ENCODE data around the gene TRIO.
A peak's percentile ranks its signal among the peaks of the same experiment; 100 is the strongest.

Gene TRIO

GRCh38 chr5:14218011-14218410 lies 74.9 kb downstream of the TRIO start:
- DNase-seq (ENCODE audit: low read depth, low spot score), result no peak
- H3K27ac ChIP-seq, result no peak overlapping the region

GRCh38 chr5:14218480-14218879 lies 75.3 kb downstream of the TRIO start:
- DNase-seq (ENCODE audit: low read depth, low spot score), result no peak
- H3K27ac ChIP-seq, result no peak overlapping the region

GRCh38 chr5:14218897-14219573 lies 75.9 kb downstream of the TRIO start:
- H3K27ac ChIP-seq, result no peak overlapping the region
- no peak for DNase-seq (ENCODE audit: low read depth, low spot score)

- no peak overlapping the region for H3K27ac ChIP-seq
- no peak for DNase-seq (ENCODE audit: low read depth, low spot score)
These were observed 76.8 kb downstream of the TRIO start for GRCh38 chr5:14219800-14220512.

GRCh38 chr5:14220642-14221041 lies 77.5 kb downstream of the TRIO start:
- no peak overlapping the region for H3K27ac ChIP-seq
- DNase-seq (ENCODE audit: low read depth, low spot score), result no peak

GRCh38 chr5:14221732-14222131 lies 78.6 kb downstream of the TRIO start:
- H3K27ac ChIP-seq, result no peak overlapping the region
- no peak for DNase-seq (ENCODE audit: low read depth, low spot score)

- H3K27ac ChIP-seq, result no peak overlapping the region
- DNase-seq (ENCODE audit: low read depth, low spot score), result no peak
These were observed 79.1 kb downstream of the TRIO start for GRCh38 chr5:14222206-14222605.

- H3K27ac ChIP-seq, result no peak overlapping the region
- no peak for DNase-seq (ENCODE audit: low read depth, low spot score)
These were observed 80.2 kb downstream of the TRIO start for GRCh38 chr5:14223372-14223771.

- DNase-seq (ENCODE audit: low read depth, low spot score), result no peak
- H3K27ac ChIP-seq, result no peak overlapping the region
These were observed 82.2 kb downstream of the TRIO start for GRCh38 chr5:14225173-14225834.

GRCh38 chr5:14226149-14226548 lies 83.0 kb downstream of the TRIO start:
- H3K27ac ChIP-seq, result no peak overlapping the region
- DNase-seq (ENCODE audit: low read depth, low spot score), result no peak

- no peak for DNase-seq (ENCODE audit: low read depth, low spot score)
- no peak overlapping the region for H3K27ac ChIP-seq
These were observed 83.4 kb downstream of the TRIO start for GRCh38 chr5:14226554-14226953.

GRCh38 chr5:14226992-14227391 lies 83.8 kb downstream of the TRIO start:
- no peak overlapping the region for H3K27ac ChIP-seq
- no peak for DNase-seq (ENCODE audit: low read depth, low spot score)

- no peak for DNase-seq (ENCODE audit: low read depth, low spot score)
- H3K27ac ChIP-seq, result no peak overlapping the region
These were observed 84.4 kb downstream of the TRIO start for GRCh38 chr5:14227513-14227912.

- no peak for DNase-seq (ENCODE audit: low read depth, low spot score)
- H3K27ac ChIP-seq, result no peak overlapping the region
These were observed 85.1 kb downstream of the TRIO start for GRCh38 chr5:14228219-14228618.

GRCh38 chr5:14229181-14229580 lies 86.0 kb downstream of the TRIO start:
- H3K27ac ChIP-seq, result no peak overlapping the region
- DNase-seq (ENCODE audit: low read depth, low spot score), result no peak

- no peak overlapping the region for H3K27ac ChIP-seq
- no peak for DNase-seq (ENCODE audit: low read depth, low spot score)
These were observed 86.6 kb downstream of the TRIO start for GRCh38 chr5:14229734-14230133.

- no peak for DNase-seq (ENCODE audit: low read depth, low spot score)
These were observed 88.0 kb downstream of the TRIO start for GRCh38 chr5:14231156-14231555.

GRCh38 chr5:14231890-14232289 lies 88.7 kb downstream of the TRIO start:
- no peak overlapping the region for H3K27ac ChIP-seq
- DNase-seq (ENCODE audit: low read depth, low spot score), result no peak

More at GRCh38 chr5:14231156-14231555, 88.0 kb downstream of the TRIO start:
- H3K27ac ChIP-seq, result no peak overlapping the region

- DNase-seq (ENCODE audit: low read depth, low spot score), result peak; percentile 29
These were observed 91.1 kb downstream of the TRIO start for GRCh38 chr5:14234204-14234603.

GRCh38 chr5:14235872-14236271 lies 92.7 kb downstream of the TRIO start:
- peak overlapping the region; percentile 63 for H3K27ac ChIP-seq
- no peak for DNase-seq (ENCODE audit: low read depth, low spot score)

More at GRCh38 chr5:14234204-14234603, 91.1 kb downstream of the TRIO start:
- H3K27ac ChIP-seq, result peak overlapping the region; percentile 63

GRCh38 chr5:14236757-14237156 lies 93.6 kb downstream of the TRIO start:
- DNase-seq (ENCODE audit: low read depth, low spot score), result no peak
- H3K27ac ChIP-seq, result no peak overlapping the region
